HCT116 (cell line): ENCODE results near the gene SLC22A23. TPM values are rescaled to one million over a fixed set of nuclear protein-coding genes. Genes with fewer than 3 reads are reported as not detected.

Source experiments
- ATAC-seq: fragments of 200-7000 bp; cut with Tn5 transposase; 2 replicates; pipeline ENCODE4 v1.9.1; 2020; ENCODE audit warnings: mild to moderate bottlenecking, moderate library complexity
- BruUV-seq: library from RNA; stranded (reverse); fragments of 400-500 nt; replicated peaks from 2 replicates; lab custom pipeline; 2021; lab: Mats Ljungman, UMichigan
- CTCF ChIA-PET: fragments of 300-600 bp; sonication (Branson Sonifier 250); formaldehyde crosslinking; loops from one replicate; lab custom pipeline; 2021; ENCODE audit warnings: antibody characterized with exemption; lab: Charles Lee
- POLR2A ChIA-PET: fragments of 300-600, 350-600 bp; sonication (Branson Sonifier 250); formaldehyde crosslinking; loops from one replicate; lab custom pipeline; 2021; ENCODE audit warnings: antibody characterized with exemption; lab: Charles Lee
- RAD21 ChIA-PET, 2 experiments: fragments of 300-600 bp; sonication (Branson Sonifier 250); formaldehyde crosslinking; loops; one replicate each; lab custom pipeline; 2023; ENCODE audit warnings: low total read pairs in 2 of 2; ENCODE audit not compliant: uncharacterized antibody in 2 of 2, unreplicated experiment in 2 of 2, low non-redundant PET in 1 of 2; lab: Charles Lee
- DNase-seq: peaks from one replicate; pipeline ENCODE4 v3.0.0-alpha.2; 2010; ENCODE audit warnings: low read depth, low spot score
- H2AFZ ChIP-seq: fragments of 200-600 bp; shearing (Covaris generic), sonication (generic); 2 replicates; pipeline ENCODE4 v1.6.1; 2017; ENCODE audit warnings: low read depth, mixed run types, mixed read lengths, antibody characterized with exemption, low read length; ENCODE audit not compliant: poor library complexity, severe bottlenecking
- H3K27ac ChIP-seq: 2 replicates; pipeline ENCODE4 v1.5.1; 2012; ENCODE audit warnings: low read depth, low read length
- H3K27me3 ChIP-seq: fragments of 200-600 bp; sonication (generic); 2 replicates; pipeline ENCODE4 v1.6.1; 2016; ENCODE audit warnings: mixed run types, low read length, mixed read lengths; ENCODE audit not compliant: insufficient read depth
- H3K36me3 ChIP-seq, 2 experiments: fragments of 200-500 bp in 1 of 2; fragments of 200-600 bp in 1 of 2; sonication (Bioruptor generic) in 1 of 2; sonication (generic) in 1 of 2; 2 replicates each; pipeline versions ENCODE4 v1.5.1 to v1.6.1; 2014 to 2016; ENCODE audit warnings: low read length in 2 of 2, inconsistent platforms in 1 of 2, mixed read lengths in 1 of 2, mixed run types in 1 of 2; ENCODE audit not compliant: insufficient read depth in 2 of 2, control insufficient read depth in 1 of 2
- H3K4me1 ChIP-seq, 2 experiments: fragments of 200-600 bp in 1 of 2; sonication (generic) in 1 of 2; 2 replicates each; pipeline versions ENCODE4 v1.5.1 to v1.6.1; 2012 to 2017; ENCODE audit warnings: low read length in 2 of 2, inconsistent platforms in 1 of 2, mild to moderate bottlenecking in 1 of 2, mixed read lengths in 1 of 2, mixed run types in 1 of 2, moderate library complexity in 1 of 2; ENCODE audit not compliant: insufficient read depth in 2 of 2, control insufficient read depth in 1 of 2
- H3K4me2 ChIP-seq: fragments of 200-600 bp; sonication (generic); 2 replicates; pipeline ENCODE4 v1.6.1; 2017; ENCODE audit warnings: mixed run types, low read length, mixed read lengths
- H3K4me3 ChIP-seq, 2 experiments: fragments of 200-600 bp in 1 of 2; sonication (generic) in 1 of 2; replicated peaks in 1 of 2; 2 replicates each; pipeline ENCODE4 v1.5.1; 2011 to 2016; ENCODE audit warnings: low read length in 2 of 2, control low read depth in 1 of 2, low read depth in 1 of 2, mild to moderate bottlenecking in 1 of 2, mixed read lengths in 1 of 2, mixed run types in 1 of 2
- H3K79me2 ChIP-seq: fragments of 200-600 bp; sonication (generic); 2 replicates; pipeline ENCODE4 v1.6.1; 2017; ENCODE audit warnings: mild to moderate bottlenecking, mixed run types, low read length, moderate library complexity, mixed read lengths; ENCODE audit not compliant: insufficient read depth
- H3K9ac ChIP-seq: fragments of 200-600 bp; sonication (generic); 2 replicates; pipeline ENCODE4 v1.6.1; 2016; ENCODE audit warnings: low read length, mixed read lengths
- H3K9me2 ChIP-seq: fragments of 200-600 bp; sonication (generic), shearing (Covaris generic); 2 replicates; pipeline ENCODE4 v1.6.1; 2017; ENCODE audit warnings: mixed run types, mild to moderate bottlenecking, moderate library complexity; ENCODE audit not compliant: insufficient read depth
- H3K9me3 ChIP-seq, 2 experiments: fragments of 200-500 bp in 1 of 2; fragments of 200-600 bp in 1 of 2; sonication (Bioruptor generic) in 1 of 2; sonication (generic) in 1 of 2; 2 replicates each; pipeline ENCODE4 v1.6.1; 2014 to 2017; ENCODE audit warnings: low read length in 2 of 2, mixed read lengths in 2 of 2, inconsistent platforms in 1 of 2, low read depth in 1 of 2, mild to moderate bottlenecking in 1 of 2, mixed run types in 1 of 2, moderate library complexity in 1 of 2; ENCODE audit not compliant: control insufficient read depth in 1 of 2, insufficient read depth in 1 of 2
- H4K20me1 ChIP-seq: fragments of 200-600 bp; sonication (generic), shearing (Covaris generic); 2 replicates; pipeline ENCODE4 v1.6.1; 2017; ENCODE audit warnings: mixed run types, mild to moderate bottlenecking, moderate library complexity; ENCODE audit not compliant: insufficient read depth
- CEBPB ChIP-seq: IDR thresholded peaks from 2 replicates; pipeline ENCODE4 v1.6.1; 2012; ENCODE audit warnings: low read depth
- TCF7L2 ChIP-seq: IDR thresholded peaks from 2 replicates; pipeline ENCODE4 v1.7.0; 2011; ENCODE audit warnings: borderline replicate concordance, inconsistent platforms; ENCODE audit not compliant: insufficient read depth, insufficient read length; ENCODE audit errors: extremely low read depth
- YY1 ChIP-seq: IDR thresholded peaks from 2 replicates; pipeline ENCODE4 v1.6.1; 2011; ENCODE audit warnings: low read length, low read depth, moderate library complexity, mild to moderate bottlenecking; ENCODE audit not compliant: insufficient replicate concordance; ENCODE audit errors: extremely low read depth
- intact Hi-C: fragments of 100-400 bp; cut with micrococcal nuclease; formaldehyde crosslinking; loops from 2 replicates; pipeline ENCODE4 v1.10.0; 2022
- total RNA-seq: library from RNA; stranded (reverse); gene quantifications from one replicate; pipeline ENCODE4 v1.2.1, GENCODE V29; 2021; ENCODE audit not compliant: unreplicated experiment
- TF ChIP-seq, protein P1 (sequence below): IDR thresholded peaks from 2 replicates; pipeline ENCODE4 v1.6.1; 2012
- TF ChIP-seq, protein P2 (sequence below), 3 experiments: fragments of 200-600 bp in 1 of 3; sonication (generic) in 1 of 3; IDR thresholded peaks in 2 of 3; conservative IDR thresholded peaks in 1 of 3; 2 replicates each; pipeline ENCODE4 v1.5.1; 2012 to 2017; ENCODE audit warnings: low read depth in 2 of 3, low read length in 2 of 3, antibody characterized with exemption in 1 of 3, borderline replicate concordance in 1 of 3, control low read depth in 1 of 3, mild to moderate bottlenecking in 1 of 3, mixed read lengths in 1 of 3, mixed run types in 1 of 3, moderate library complexity in 1 of 3; ENCODE audit not compliant: insufficient read depth in 1 of 3

Gene SLC22A23
- total RNA-seq, 1 experiment from 2014 or later: 11.5 TPM

DNA sequence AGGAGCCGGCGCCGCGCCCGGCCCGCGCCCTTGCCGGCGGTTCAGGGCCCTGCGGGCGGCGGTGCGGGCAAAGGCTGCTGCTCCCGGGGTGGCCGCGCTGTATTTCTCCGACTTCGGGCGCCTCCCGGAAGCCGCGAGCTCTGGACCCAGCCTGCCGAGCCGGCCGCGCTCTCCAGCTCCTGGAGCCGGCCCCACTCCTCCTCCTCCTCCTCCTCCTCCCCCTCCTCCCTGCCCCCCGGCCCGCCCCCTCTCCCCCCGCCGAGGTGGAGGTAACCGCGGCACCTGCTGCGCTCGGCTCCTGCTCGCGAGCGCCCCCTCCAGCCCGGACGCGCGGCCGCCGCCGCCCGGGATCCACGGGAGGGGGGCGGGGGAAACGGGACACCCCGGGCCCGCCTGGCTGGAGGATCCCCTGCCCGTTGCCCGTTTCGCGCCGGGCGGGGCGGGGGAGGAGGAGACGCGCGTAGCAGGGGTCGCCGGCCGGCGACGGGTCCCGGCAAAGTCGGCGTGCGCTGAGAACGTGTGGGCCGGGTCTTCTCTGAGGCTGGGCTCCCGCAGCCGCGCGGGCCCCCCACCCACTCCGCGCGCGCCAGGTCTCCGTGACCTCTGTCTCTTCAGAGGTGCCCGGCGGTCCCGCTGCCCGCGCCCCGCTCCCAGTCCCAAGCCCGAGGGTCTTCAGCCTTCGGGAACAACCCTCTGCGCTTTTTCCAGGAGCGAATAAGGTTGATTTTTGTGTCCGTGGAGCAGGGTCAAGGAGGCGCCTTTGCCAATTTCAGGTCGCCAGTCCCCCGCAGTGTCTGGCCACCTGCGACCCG lies at the start of gene SLC22A23 (continued):
- no peak for TF ChIP-seq TCF7L2
- TF ChIP-seq, protein P1, sequence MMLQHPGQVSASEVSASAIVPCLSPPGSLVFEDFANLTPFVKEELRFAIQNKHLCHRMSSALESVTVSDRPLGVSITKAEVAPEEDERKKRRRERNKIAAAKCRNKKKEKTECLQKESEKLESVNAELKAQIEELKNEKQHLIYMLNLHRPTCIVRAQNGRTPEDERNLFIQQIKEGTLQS: no peak
- TF ChIP-seq, protein P2, sequence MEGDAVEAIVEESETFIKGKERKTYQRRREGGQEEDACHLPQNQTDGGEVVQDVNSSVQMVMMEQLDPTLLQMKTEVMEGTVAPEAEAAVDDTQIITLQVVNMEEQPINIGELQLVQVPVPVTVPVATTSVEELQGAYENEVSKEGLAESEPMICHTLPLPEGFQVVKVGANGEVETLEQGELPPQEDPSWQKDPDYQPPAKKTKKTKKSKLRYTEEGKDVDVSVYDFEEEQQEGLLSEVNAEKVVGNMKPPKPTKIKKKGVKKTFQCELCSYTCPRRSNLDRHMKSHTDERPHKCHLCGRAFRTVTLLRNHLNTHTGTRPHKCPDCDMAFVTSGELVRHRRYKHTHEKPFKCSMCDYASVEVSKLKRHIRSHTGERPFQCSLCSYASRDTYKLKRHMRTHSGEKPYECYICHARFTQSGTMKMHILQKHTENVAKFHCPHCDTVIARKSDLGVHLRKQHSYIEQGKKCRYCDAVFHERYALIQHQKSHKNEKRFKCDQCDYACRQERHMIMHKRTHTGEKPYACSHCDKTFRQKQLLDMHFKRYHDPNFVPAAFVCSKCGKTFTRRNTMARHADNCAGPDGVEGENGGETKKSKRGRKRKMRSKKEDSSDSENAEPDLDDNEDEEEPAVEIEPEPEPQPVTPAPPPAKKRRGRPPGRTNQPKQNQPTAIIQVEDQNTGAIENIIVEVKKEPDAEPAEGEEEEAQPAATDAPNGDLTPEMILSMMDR (IDR thresholded peaks at IDR 0.05 in 2 of 3, conservative IDR thresholded peaks at IDR 0.05 in 1 of 3; ENCODE audit: borderline replicate concordance in 1 of 3, insufficient read depth in 1 of 3, low read depth in 2 of 3, low read length in 2 of 3): peak; percentile 32 to 72 (median 51); a peak in 5 of 6 replicates

DNA sequence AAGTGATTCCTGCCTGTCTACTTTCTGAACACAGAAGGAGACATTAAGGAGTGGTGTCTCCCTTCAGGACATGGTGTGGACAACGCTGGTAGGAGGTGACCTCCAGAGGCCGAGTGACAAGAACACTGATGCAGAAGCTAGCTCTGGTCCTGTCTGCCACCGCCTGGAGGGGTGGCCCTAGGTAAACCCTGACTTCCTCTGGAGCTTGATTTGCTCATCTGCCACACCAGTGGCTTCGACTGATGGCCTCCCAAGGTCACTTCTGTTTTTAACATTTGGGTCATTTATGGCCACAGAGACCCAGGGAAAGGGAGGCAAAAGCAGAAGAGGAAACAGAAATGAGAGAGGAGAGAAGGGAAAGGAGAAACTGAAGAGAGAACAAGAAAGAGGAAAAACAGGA lies 49.4 kb upstream of the SLC22A23 start:
- Histone ChIP-seq H3K79me2 (no peaks in the 10 kb centered on the region), H3K4me2 (no peak overlapping the region), H3K4me1 (peaks cover 3 to 7% of the 10 kb centered on the region in 2 experiments; a peak in 3 of 4 replicates), H3K9me3 (no peaks in the 10 kb centered on the region), H3K4me3 (no peak overlapping the region), H2AFZ (no peak overlapping the region), H3K27ac (no peak overlapping the region), H3K36me3 (no peaks in the 10 kb centered on the region), H3K9ac (no peak overlapping the region), H4K20me1 (no peaks in the 10 kb centered on the region), H3K27me3 (no peaks in the 10 kb centered on the region), H3K9me2 (no peaks in the 10 kb centered on the region)
- TF ChIP-seq YY1 (no peak), CEBPB (no peak)
- POLR2A ChIA-PET: no interaction called here
- RAD21 ChIA-PET: no interaction called here
- intact Hi-C loops: no loop called here
- BruUV-seq: no TSS peak
- DNase-seq: no peak
- ATAC-seq: no peak
- CTCF ChIA-PET: no interaction called here
